Measurements from ENCODE around the gene MZF1.
A peak's percentile ranks its signal among the peaks of the same experiment; 100 is the strongest.
"Not testable (repeated sequence)": the region's sequence is repeated elsewhere in the genome, so short reads cannot be mapped to it uniquely, and the experiment has no call there.

MZF1 gene

DNA sequence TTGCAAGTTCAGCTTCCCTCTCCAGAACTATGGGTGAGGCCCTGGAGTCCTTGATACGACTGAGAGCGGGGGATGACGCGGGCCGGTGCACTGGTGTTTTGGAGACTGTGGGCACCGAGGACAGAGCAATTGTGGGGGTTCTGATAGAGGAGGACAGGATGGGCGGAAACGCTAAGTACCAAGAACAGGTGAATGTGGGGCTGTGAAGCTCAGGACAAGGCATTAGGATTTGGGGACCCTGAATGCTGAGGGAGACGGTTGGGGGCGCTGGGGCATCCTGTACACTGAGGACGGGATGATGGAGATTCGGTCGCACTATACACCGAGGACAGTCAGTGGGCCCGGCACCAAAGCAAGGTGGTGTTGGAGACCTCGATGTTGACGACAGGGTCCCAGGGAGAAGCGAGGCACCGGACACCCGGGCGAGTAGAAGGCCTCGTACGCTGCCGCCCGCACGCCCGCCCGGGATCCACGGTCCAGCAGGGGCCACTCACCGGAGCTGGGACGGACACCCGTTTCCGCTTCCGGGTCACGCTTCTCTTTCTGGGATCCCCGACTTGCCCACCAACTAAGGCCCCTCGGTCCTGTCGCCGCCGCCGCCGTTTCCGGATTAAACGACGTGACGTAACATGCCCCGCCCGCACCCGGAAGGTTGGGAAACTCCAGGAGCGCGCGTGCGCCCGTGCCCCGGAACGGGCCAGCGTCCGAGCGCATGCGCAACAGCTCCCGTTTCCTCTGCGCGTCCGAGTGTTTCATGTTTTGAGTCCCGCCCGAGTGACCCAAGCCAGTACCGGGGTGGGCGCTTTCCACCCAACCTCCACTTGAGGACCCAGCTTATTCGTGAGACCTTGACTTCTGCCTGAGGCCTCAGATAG, 18.4 kb downstream of the MZF1 start, which contains the start of gene CHMP2A:
TSS of gene CHMP2A (minus strand) at position 612 of the 875 bp plus-strand sequence. CDS start 893 bp downstream, outside the sequence.
- peak; percentile 98 for DNase-seq

DNA sequence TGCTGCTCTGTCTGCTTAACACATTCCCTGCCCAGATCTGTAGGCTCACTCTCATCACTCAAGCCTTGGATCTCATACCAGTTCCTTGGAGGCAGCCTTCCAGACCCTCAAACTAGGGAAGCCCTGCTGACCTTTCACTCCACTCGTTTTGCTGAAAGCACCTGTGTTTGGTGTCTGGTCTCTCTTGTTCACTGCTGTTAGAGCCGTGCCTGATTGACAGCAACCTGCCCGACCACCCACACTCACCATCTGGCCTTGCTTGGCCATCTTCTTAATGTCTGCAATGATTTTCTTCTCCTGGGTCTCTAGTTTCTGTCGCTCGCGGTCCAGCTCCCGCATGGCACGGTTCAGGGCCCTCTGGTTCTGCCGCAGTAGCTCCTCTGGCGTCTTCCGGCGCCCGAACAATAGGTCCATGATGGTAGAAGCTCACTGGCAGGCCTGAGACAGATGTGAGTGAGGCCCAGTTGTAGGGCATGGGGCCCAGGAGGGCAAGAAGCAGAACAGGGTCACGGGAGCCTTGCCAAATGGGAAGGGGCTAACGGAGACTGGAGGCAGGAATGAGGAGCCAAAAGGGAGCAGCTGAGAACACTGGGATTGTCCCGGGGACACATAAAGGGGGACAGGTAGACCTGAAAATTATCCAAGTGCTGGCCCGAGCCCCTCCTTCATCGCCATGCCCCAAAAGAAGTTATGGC, 19.2 kb downstream of the MZF1 start:
- no peak for DNase-seq

DNA sequence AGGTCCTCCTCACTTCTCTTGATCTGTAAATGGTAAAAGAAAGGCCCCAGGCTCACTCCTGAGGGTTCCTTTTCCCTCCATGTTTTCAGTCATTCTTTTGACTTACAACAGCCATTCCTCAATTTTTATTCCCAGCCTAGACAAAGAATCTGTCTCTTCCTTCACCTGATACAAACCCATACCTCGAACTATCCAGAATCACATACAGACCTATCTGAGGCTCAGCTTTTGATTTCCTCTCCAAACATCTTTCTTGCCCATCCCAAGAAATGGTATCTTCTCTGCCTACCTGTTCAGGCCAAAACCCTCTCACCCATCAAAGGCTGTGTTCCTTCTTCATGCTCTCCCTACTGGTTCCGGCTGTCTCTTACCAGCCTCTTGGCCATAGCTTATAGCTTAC, 20.5 kb downstream of the MZF1 start:
- DNase-seq: no peak

DNA sequence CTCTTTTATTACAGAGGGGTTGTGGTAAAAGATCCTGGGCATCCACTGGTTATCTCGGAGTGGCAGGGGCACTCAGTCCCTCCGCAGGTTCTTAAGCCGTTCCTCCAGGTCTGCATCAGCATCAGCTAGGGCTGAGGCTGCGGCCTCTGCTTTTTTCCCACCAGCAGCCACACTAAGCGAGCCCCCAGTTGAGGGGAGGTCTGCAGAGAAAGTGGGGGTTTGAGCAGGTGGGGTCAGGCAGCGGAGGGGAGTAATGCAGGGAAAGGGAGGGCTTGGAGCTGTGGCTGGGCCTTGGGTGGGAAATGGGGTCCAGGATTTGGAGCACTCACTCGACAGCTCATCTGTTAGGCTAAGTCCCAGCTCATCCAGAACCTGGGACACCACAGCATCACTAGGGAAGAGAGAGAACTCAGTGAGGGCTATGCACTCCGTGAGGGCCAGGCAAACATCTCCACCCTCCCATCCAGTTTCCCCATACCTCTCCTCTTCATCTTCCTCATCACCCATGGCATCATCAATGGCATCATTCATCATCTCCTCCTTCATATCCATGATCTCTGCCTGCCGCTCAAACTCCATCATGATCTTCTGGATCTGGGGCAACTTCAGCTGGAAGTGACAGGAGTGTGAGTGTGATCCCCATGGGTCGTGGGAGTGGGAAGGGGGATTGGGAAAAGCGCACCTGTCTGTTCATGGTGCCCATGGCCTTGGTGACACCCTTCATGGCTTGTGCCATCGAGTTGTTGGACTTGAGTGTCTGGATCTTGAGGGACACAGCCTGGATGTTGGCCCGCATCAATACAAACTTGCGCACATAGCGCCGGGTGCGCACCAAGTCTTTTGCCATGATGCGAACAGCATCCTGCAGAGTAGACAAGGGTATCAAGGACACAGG, 21.3 kb downstream of the MZF1 start:
- DNase-seq: no peak

DNA sequence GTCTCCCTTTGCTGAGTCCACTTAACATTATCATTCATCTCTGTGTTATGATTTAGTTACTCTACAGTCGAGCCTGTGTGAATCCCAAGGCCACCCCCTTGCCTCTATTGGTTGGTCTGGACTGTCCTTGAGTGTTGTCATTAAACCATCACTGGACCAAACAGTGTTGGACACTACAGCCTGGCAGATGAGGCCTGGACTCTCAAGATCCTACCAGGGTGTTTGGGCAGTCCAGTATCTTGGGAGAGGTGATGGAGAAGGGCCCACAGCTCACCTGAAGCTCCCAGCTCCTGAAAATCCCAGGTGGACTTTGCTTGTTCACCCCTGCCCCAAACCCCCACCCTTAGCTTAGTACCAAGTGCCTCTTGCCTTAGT, 22.0 kb downstream of the MZF1 start:
- no peak for DNase-seq

DNA sequence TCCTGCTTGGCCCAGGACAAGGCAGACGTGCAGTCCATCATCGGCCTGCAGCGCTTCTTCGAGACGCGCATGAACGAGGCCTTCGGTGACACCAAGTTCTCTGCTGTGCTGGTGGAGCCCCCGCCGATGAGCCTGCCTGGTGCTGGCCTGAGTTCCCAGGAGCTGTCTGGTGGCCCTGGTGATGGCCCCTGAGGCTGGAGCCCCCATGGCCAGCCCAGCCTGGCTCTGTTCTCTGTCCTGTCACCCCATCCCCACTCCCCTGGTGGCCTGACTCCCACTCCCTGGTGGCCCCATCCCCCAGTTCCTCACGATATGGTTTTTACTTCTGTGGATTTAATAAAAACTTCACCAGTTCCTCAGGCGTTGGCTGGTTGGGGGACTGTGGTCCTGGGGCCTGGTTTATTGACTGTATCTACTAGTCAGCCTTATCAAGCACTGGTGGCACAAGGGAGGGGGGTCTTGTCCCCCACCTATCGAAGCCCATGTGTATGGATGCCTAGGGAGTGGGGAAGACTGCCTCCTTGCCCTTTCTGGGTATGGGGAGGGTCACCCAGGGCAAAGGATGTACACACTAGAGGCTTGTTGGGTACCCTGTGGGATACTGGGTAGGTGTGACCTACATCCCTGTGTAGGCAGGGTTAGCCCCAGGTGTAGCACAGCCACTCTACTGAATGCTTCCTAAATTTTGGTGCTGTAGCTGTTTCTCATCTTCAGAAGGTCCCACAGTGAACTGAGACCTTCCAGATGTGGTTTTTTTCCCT, 22.6 kb downstream of the MZF1 start:
- no peak for DNase-seq

DNA sequence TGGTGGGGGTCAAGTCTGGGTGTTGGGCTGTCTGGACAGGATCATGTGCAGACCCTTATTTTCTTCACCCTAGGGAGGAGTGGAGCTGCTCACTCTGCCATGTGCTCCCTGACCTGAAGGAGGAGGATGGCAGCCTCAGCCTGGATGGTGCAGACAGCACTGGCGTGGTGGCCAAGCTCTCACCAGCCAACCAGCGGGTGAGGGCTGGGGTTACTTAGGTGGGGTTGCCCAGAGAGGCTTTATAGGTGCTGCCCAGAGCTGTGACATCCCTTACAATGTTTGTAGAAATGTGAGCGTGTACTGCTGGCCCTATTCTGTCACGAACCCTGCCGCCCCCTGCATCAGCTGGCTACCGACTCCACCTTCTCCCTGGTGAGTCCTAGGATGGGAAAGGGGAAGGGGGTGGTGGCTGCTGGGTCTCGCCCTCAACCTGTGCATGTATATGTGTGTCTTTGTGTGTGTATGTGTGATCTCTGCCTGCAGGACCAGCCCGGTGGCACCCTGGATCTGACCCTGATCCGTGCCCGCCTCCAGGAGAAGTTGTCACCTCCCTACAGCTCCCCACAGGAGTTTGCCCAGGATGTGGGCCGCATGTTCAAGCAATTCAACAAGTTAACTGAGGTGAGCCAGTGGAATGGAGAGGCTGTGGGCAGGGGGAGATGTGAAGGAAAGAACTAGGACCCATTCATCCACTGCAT, 23.3 kb downstream of the MZF1 start:
- no peak for DNase-seq

DNA sequence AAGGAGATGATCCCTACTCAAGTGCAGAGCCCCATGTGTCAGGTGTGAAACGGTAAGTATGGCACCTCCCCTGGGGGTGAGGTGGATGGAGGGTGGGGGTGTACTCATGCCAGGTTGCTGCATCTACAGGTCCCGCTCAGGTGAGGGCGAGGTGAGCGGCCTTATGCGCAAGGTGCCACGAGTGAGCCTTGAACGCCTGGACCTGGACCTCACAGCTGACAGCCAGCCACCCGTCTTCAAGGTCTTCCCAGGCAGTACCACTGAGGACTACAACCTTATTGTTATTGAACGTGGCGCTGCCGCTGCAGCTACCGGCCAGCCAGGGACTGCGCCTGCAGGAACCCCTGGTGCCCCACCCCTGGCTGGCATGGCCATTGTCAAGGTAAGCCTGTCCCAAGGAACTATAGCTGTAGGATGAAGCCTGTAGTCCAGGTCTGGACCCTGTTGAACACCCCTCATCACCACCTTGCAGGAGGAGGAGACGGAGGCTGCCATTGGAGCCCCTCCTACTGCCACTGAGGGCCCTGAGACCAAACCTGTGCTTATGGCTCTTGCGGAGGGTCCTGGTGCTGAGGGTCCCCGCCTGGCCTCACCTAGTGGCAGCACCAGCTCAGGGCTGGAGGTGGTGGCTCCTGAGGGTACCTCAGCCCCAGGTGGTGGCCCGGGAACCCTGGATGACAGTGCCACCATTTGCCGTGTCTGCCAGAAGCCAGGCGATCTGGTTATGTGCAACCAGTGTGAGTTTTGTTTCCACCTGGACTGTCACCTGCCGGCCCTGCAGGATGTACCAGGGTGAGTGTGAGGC, 24.1 kb downstream of the MZF1 start:
- no peak for DNase-seq

DNA sequence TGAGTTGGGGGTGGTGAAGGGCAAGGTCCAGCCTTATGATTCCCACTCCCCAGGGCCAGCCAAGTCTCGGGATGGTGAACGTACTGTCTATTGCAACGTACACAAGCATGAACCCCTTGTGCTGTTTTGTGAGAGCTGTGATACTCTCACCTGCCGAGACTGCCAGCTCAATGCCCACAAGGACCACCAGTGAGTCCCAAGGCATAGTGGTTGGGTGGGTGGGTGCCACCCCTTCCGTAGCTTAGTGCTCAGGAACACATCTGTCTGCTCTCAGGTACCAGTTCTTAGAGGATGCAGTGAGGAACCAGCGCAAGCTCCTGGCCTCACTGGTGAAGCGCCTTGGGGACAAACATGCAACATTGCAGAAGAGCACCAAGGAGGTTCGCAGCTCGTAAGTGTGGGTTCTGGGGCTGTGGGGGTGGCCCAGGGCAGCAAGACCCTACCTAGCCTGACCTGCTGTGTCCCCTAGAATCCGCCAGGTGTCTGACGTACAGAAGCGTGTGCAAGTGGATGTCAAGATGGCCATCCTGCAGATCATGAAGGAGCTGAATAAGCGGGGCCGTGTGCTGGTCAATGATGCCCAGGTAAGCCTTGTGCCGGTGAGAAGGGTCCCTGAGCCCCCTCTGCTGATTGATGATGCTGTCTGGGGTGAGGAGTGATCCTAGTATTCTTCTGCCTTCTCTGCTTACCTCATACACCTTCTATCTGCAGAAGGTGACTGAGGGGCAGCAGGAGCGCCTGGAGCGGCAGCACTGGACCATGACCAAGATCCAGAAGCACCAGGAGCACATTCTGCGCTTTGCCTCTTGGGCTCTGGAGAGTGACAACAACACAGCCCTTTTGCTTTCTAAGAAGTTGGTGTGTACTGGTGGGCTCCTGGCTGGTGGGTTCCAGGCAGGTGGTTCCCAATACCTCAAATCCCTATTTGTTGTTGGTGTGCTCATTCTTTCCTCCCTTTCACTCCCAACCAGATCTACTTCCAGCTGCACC, 25.5 kb downstream of the MZF1 start:
- DNase-seq: no peak

DNA sequence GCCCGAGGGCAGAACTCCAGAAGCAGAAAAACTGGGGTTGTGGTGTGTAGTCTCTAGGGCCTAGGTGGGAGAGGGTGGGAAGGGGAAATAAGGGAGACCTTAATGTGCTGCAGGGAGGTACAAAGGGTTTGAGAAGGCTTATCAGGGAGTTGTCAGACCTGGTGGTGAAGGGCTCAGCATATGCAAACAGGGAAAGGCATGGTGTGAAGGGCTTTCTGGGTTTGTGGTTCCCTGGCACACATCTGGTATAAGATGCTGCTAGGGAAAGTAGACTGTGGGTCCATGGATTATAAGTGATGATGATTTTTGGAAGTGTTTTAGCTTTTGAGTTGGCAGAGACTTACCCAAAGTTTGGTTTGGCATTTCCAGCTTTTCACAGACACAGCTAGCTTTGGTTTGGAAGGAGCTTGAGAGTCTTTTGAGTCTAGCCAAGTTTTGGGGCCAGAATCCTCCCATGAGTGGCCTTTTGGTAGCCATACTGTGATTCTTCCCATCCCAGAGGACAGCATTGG, 27.1 kb downstream of the MZF1 start:
- no peak for DNase-seq

DNA sequence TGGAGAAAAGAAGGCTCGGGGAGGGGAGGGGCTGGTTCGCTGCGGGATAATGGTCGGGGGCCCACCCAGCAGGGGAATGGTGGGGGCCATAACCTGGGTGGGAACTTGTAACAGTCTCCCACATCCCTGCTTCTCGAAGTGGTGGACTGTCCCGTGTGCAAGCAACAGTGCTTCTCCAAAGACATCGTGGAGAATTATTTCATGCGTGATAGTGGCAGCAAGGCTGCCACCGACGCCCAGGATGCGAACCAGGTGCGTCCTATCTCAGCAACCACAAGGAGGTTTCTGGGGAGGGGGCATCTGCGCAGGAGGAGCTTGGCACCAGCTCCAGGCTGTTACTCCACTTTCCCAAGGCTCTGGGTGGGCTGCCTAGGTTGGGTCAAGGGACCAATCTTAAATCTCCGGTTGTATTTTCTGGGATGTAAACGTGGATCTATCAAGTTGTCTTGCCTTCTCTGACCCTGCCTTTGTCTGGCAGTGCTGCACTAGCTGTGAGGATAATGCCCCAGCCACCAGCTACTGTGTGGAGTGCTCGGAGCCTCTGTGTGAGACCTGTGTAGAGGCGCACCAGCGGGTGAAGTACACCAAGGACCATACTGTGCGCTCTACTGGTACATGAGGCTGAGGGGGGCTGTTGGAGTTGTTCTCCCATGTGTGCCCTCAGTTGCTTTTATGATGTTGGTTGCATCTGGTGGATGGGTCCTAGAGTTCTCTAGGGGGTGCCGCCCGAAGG, 27.7 kb downstream of the MZF1 start:
- no peak for DNase-seq

DNA sequence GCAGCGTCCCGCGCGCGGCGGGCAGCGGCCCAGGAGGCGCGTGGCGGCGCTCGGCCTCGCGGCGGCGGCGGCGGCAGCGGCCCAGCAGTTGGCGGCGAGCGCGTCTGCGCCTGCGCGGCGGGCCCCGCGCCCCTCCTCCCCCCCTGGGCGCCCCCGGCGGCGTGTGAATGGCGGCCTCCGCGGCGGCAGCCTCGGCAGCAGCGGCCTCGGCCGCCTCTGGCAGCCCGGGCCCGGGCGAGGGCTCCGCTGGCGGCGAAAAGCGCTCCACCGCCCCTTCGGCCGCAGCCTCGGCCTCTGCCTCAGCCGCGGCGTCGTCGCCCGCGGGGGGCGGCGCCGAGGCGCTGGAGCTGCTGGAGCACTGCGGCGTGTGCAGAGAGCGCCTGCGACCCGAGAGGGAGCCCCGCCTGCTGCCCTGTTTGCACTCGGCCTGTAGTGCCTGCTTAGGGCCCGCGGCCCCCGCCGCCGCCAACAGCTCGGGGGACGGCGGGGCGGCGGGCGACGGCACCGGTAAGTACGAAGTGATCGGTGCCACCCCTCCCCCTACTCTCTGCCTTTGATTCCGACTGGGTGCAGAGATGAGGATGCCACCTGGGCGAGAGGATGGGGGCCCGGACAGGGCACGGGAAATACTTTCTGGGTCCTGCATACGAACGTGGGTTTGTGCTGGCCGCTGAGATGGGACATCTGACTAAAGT, 28.4 kb downstream of the MZF1 start:
- peak; percentile 79 for DNase-seq

DNA sequence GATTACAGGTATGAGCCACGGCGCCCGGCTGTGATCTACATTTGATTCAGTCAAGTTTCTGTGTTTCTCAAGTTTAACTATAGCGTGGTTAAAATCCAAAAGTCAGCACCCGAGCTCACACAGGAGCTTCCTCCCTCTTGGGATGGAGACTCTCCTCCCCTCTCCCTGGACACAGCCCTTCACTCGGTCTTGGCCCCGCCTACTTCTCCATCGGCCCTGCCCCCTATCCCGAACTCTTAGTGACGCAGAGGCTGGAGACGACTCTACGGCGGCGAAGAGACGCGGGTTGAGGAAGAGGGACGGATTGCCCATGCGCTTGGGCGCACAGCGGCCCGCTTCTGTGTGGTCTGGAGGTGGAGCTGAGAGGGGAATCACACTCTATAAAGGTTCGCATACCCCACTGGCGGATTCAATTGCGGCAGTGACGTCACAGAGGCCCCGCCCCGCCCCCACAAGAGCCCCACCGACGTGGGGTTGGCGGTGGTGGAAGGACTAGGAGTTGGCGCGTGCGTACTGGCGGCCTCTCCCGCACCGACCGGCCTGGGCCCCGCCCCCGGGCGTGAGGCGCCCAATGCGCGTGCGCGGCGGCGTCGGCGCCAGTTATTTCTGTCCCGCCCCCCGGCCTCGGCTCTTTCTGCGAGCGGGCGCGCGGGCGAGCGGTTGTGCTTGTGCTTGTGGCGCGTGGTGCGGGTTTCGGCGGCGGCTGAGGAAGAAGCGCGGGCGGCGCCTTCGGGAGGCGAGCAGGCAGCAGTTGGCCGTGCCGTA, 29.1 kb downstream of the MZF1 start, which contains the start of gene TRIM28:
TSS of gene TRIM28 (plus strand) at position 239 of the 765 bp plus-strand sequence. CDS start 694 bp downstream, outside the sequence.
- peak; percentile 100 for DNase-seq

DNA sequence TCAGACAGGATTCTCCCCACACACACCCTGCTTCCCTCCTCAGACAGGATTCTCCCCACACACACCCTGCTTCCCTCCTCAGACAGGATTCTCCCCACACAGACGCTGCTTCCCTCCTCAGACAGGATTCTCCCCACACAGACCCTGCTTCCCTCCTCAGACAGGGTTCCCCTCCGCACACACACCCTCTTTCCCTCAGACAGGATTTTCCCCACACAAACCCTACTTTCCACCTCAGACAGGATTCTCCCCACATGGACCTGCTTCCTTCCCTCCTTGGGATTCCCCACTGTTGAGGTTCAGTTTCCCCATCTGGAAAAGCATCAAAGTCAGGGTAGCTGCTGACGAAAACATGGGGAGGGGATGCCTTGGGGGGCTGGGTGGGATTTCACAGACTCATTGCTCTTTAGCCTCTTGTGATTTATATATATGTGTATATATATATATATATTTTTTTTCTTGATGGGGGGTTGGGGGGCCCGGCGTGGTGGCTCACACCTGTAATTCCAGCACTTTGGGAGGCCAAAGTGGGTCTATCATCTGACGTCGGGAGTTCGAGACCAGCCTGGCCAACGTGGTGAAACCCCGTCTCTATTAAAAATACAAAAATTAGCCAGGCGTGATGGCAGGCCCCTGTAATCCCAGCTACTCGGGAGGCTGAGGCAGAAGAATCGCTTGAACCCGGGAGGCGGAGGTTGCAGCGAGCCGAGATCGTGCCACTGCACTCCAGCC, 30.3 kb downstream of the MZF1 start:
- not testable (repeated sequence) for DNase-seq

DNA sequence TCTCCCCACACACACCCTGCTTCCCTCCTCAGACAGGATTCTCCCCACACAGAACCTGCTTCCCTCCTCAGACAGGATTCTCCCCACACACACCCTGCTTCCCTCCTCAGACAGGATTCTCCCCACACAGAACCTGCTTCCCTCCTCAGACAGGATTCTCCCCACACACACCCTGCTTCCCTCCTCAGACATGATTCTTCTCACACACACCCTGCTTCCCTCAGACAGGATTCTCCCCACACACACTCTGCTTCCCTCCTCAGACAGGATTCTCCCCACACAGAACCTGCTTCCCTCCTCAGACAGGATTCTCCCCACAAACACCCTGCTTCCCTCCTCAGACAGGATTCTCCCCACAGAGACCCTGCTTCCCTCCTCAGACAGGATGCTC, 34.0 kb downstream of the MZF1 start:
- not testable (repeated sequence) for DNase-seq
